Measurements from ENCODE around the gene CCDC88B. TPM values are rescaled to one million over a fixed set of nuclear protein-coding genes. Genes with fewer than 3 reads are reported as not detected.

The CCDC88B gene
- total and polyA plus RNA-seq, 10 of the 15 experiments (the other 5 are each of a cell fraction or from before 2014, with no cell fraction given) = 0.24 to 66.0 (median 19.2) TPM

DNA sequence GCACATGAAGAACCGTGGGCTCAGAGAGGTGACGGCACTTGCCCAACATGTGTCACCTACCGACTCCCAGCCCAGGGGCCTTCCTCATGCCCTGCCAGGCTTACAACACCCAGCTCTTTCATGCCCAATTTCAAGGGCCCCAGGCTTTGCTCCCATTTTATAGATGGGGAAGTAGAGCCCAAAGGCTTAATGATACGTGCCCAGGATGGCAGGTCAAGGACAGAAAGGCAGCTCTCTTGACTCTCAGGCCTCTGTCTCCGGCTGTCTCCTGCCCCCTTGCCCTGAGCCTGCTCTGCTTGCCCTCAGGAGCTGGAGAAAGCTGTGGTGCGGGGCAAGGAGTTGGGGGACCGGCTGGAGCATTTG is 9.0 kb downstream of the CCDC88B start (continued):
- TF ChIP-seq, protein P1, sequence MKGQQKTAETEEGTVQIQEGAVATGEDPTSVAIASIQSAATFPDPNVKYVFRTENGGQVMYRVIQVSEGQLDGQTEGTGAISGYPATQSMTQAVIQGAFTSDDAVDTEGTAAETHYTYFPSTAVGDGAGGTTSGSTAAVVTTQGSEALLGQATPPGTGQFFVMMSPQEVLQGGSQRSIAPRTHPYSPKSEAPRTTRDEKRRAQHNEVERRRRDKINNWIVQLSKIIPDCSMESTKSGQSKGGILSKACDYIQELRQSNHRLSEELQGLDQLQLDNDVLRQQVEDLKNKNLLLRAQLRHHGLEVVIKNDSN (IDR thresholded peaks at IDR 0.05; ENCODE audit: borderline replicate concordance, extremely low read length, insufficient read depth, low read depth, low read length) = no peak
- TF ChIP-seq HDAC2 (IDR thresholded peaks at IDR 0.05) = no peak

DNA sequence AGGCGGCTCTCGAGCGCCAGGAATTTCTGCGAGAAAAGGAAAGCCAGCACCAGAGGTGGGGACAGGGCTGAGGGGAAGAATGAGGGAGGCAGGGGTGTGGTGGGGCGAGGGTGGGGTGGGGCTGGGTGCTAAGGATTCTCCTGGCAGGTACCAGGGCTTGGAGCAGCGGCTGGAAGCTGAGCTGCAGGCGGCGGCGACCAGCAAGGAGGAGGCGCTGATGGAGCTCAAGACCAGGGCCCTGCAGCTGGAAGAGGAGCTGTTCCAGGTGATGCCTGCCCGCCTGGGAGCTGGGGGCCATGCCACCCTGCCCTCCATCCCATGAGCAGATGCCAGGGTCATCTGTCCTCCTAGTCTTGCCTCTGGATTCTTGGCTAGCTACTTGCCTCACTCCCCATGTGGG is 9.4 kb downstream of the CCDC88B start:
- Histone ChIP-seq H3K27me3 (replicated peaks in 1 of 2; ENCODE audit: control insufficient read depth in 2 of 2, insufficient read depth in 2 of 2, low read length in 1 of 2) (no peaks in the 10 kb centered on the region), H3K27ac (ENCODE audit: control insufficient read depth, insufficient read depth) (no peak overlapping the region), H2AFZ (ENCODE audit: control insufficient read depth, low read depth, low read length) (no peak overlapping the region), H3K36me3 (ENCODE audit: control insufficient read depth in 2 of 2, insufficient read depth in 2 of 2, low read length in 1 of 2) (peaks cover 0 to 9% of the 10 kb centered on the region in 2 experiments; a peak in 3 of 4 replicates), H3K4me3 (no peak overlapping the region), H4K20me1 (ENCODE audit: control insufficient read depth, insufficient read depth) (no peaks in the 10 kb centered on the region), H3K79me2 (ENCODE audit: control insufficient read depth, insufficient read depth, low read length) (no peaks in the 10 kb centered on the region), H3K4me1 (ENCODE audit: control insufficient read depth, insufficient read depth, low read length) (no peaks in the 10 kb centered on the region), H3K4me2 (ENCODE audit: control insufficient read depth, insufficient read depth) (no peak overlapping the region), H3K9ac (ENCODE audit: control insufficient read depth, insufficient read depth, low read length) (no peak overlapping the region), H3K9me3 (replicated peaks; ENCODE audit: control insufficient read depth, insufficient read depth, low read length) (no peaks in the 10 kb centered on the region)
- ATAC-seq (no peak), DNase-seq (ENCODE audit: low read depth, low spot score) (no peak), FAIRE-seq (no peak)
- in situ Hi-C loops (cut with MboI) (no loop called here), intact Hi-C loops (cut with micrococcal nuclease; ENCODE audit: unreplicated experiment) (no loop called here)
- no TSS peak for BruUV-seq (replicated peaks)
- 98% methylated on average over 7 of the region's 11 CpGs for WGBS (ENCODE audit: insufficient coverage, insufficient replicate concordance, low lambda C conversion rate, missing lambda C conversion rate)
- ChIA-PET RAD21 (ENCODE audit: unreplicated experiment) (no interaction called here), SMC1A (ENCODE audit: uncharacterized antibody, unreplicated experiment) (interaction anchor here (1.1 kb wide), 1 partner anchor 8 kb away, joined by 3 read pairs; no protein-coding TSS in a partner anchor), POLR2A (no interaction called here), CTCF (interaction anchor here (0.6 to 1.8 kb wide), 4 partner anchors 14 to 48 kb away, joined by 3 to 9 read pairs (median 4); partner anchors contain the start of genes PRDX5 and TRMT112)
- TF ChIP-seq POU2F2 (IDR thresholded peaks at IDR 0.05; ENCODE audit: borderline replicate concordance, low read depth, low read length) = no peak
- TF ChIP-seq SREBF1 (IDR thresholded peaks at IDR 0.05; ENCODE audit: low read length) = no peak
- TF ChIP-seq MTA3 (IDR thresholded peaks at IDR 0.05; ENCODE audit: borderline replicate concordance, low read length) = no peak
- no peak for TF ChIP-seq TARDBP (IDR thresholded peaks at IDR 0.05; ENCODE audit: borderline replicate concordance)
- TF ChIP-seq, protein P2, sequence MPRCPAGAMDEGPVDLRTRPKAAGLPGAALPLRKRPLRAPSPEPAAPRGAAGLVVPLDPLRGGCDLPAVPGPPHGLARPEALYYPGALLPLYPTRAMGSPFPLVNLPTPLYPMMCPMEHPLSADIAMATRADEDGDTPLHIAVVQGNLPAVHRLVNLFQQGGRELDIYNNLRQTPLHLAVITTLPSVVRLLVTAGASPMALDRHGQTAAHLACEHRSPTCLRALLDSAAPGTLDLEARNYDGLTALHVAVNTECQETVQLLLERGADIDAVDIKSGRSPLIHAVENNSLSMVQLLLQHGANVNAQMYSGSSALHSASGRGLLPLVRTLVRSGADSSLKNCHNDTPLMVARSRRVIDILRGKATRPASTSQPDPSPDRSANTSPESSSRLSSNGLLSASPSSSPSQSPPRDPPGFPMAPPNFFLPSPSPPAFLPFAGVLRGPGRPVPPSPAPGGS (IDR thresholded peaks at IDR 0.05; ENCODE audit: borderline replicate concordance, insufficient read depth, low read depth, low read length, poor library complexity, severe bottlenecking) = no peak
- no peak for TF ChIP-seq IRF4 (IDR thresholded peaks at IDR 0.05; ENCODE audit: low read depth, low read length)
